ENCODE measurements around the gene SEPTIN12. TPM values are rescaled to one million over a fixed set of nuclear protein-coding genes. Genes with fewer than 3 reads are reported as not detected.

The SEPTIN12 gene
- total and polyA plus RNA-seq, 4 donors = not detected

DNA sequence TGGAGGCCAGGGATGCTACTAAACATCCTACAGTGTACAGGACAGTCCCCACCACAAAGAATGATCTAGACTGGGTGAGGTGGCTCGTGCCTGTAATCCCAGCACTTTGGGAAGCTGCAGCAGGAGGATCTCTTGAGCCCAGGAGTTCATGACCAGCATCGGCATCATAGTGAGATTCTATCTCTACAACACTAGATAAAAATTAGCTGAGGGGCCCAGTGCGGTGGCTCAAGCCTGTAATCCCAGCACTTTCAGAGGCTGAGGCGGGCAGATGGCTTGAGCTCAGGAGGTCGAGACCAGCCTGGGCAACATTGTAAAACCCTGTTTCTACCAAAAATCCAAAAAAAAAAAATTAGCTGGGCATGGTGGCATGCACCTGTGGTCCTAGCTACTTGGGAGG, 15.8 kb downstream of the SEPTIN12 start:
- H3K27ac ChIP-seq (ENCODE audit: low read depth in 1 of 2, low read length in 1 of 2) = no peak overlapping the region
- H3K9me3 ChIP-seq (ENCODE audit: control insufficient read depth in 4 of 4, insufficient read depth in 3 of 4, low read length in 3 of 4) = no peaks in the 10 kb centered on the region
- no peak overlapping the region for H3K9ac ChIP-seq (ENCODE audit: insufficient read depth in 1 of 2, low read length in 2 of 2)
- H3K4me3 ChIP-seq = no peak overlapping the region
- TF ChIP-seq, protein P1, sequence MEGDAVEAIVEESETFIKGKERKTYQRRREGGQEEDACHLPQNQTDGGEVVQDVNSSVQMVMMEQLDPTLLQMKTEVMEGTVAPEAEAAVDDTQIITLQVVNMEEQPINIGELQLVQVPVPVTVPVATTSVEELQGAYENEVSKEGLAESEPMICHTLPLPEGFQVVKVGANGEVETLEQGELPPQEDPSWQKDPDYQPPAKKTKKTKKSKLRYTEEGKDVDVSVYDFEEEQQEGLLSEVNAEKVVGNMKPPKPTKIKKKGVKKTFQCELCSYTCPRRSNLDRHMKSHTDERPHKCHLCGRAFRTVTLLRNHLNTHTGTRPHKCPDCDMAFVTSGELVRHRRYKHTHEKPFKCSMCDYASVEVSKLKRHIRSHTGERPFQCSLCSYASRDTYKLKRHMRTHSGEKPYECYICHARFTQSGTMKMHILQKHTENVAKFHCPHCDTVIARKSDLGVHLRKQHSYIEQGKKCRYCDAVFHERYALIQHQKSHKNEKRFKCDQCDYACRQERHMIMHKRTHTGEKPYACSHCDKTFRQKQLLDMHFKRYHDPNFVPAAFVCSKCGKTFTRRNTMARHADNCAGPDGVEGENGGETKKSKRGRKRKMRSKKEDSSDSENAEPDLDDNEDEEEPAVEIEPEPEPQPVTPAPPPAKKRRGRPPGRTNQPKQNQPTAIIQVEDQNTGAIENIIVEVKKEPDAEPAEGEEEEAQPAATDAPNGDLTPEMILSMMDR (IDR thresholded peaks at IDR 0.05; ENCODE audit: control extremely low read depth, extremely low read depth) = no peak
- WGBS, 2 donors = 82 to 91% methylated on average over 5 of the region's 5 CpGs
- no peaks in the 10 kb centered on the region for H3K27me3 ChIP-seq (ENCODE audit: control insufficient read depth in 3 of 3, insufficient read depth in 3 of 3, low read length in 2 of 3)
- H3K36me3 ChIP-seq (ENCODE audit: control insufficient read depth in 4 of 4, insufficient read depth in 4 of 4, low read length in 4 of 4) = no peaks in the 10 kb centered on the region
- no peak for DNase-seq
- ATAC-seq (ENCODE audit: insufficient read depth, low FRiP score) = no peak
- peaks cover 0 to 8% (median 0%) of the 10 kb centered on the region in 5 donors for H3K4me1 ChIP-seq (ENCODE audit: control insufficient read depth in 5 of 5, insufficient read depth in 5 of 5, low read length in 5 of 5)

DNA sequence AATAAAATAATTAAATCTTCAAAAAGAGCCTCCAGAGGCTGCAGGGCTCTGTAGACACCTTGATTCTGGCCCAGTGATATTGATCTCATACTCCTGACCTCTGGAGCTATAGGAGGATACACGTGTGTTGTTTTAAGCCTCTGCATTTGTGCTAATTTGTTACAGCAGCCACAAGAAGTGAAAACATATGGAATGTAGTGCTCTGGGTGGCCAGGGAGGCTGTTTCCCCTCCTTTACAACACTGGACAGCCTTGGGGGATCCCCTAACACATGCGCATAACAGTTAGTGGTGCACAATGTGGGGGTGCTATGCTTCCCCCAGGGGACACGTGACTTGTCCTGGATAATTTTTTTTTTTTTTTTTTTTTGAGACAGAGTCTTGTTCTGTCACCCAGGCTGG, 16.5 kb downstream of the SEPTIN12 start:
- no peak overlapping the region for H3K9ac ChIP-seq (ENCODE audit: insufficient read depth in 1 of 2, low read length in 2 of 2)
- H3K27ac ChIP-seq (ENCODE audit: low read depth in 1 of 2, low read length in 1 of 2) = no peak overlapping the region
- no peak for ATAC-seq (ENCODE audit: insufficient read depth, low FRiP score)
- H3K4me1 ChIP-seq (ENCODE audit: control insufficient read depth in 5 of 5, insufficient read depth in 5 of 5, low read length in 5 of 5) = peaks cover 0 to 10% (median 0%) of the 10 kb centered on the region in 5 donors
- no peaks in the 10 kb centered on the region for H3K36me3 ChIP-seq (ENCODE audit: control insufficient read depth in 4 of 4, insufficient read depth in 4 of 4, low read length in 4 of 4)
- TF ChIP-seq, protein P1 (IDR thresholded peaks at IDR 0.05; ENCODE audit: control extremely low read depth, extremely low read depth) = no peak
- H3K4me3 ChIP-seq = no peak overlapping the region
- 68 to 69% methylated on average over 3 of the region's 3 CpGs for WGBS, 2 donors
- no peak for DNase-seq
- no peaks in the 10 kb centered on the region for H3K9me3 ChIP-seq (ENCODE audit: control insufficient read depth in 4 of 4, insufficient read depth in 3 of 4, low read length in 3 of 4)
- H3K27me3 ChIP-seq (ENCODE audit: control insufficient read depth in 3 of 3, insufficient read depth in 3 of 3, low read length in 2 of 3) = no peaks in the 10 kb centered on the region

DNA sequence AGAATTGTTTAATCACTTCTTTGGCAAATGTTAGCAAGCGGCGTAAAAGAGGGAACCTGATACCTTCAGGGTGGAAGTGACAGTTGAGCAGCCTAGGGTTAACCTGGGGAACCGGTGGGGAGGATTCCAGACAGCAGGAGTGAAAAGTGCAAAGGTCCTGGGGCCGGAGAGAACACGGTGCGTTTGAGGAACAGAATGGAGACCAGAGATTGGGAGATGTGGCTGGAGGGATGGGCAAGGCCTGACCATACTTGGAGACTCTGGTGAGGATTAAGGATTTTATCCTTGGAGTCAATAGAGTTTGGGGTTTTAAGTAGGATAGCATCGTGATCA, 18.9 kb downstream of the SEPTIN12 start:
- Histone ChIP-seq H3K27ac (ENCODE audit: low read depth in 1 of 2, low read length in 1 of 2) (no peak overlapping the region), H3K27me3 (ENCODE audit: control insufficient read depth in 3 of 3, insufficient read depth in 3 of 3, low read length in 2 of 3) (no peaks in the 10 kb centered on the region), H3K4me3 (no peak overlapping the region), H3K36me3 (ENCODE audit: control insufficient read depth in 4 of 4, insufficient read depth in 4 of 4, low read length in 4 of 4) (peaks cover 0 to 5% (median 2%) of the 10 kb centered on the region in 4 donors), H3K9me3 (ENCODE audit: control insufficient read depth in 4 of 4, insufficient read depth in 3 of 4, low read length in 3 of 4) (no peaks in the 10 kb centered on the region), H3K4me1 (ENCODE audit: control insufficient read depth in 5 of 5, insufficient read depth in 5 of 5, low read length in 5 of 5) (peaks cover 0 to 20% (median 4%) of the 10 kb centered on the region in 5 donors), H3K9ac (ENCODE audit: insufficient read depth in 1 of 2, low read length in 2 of 2) (no peak overlapping the region)
- DNase-seq (no peak), ATAC-seq (ENCODE audit: insufficient read depth, low FRiP score) (no peak)
- WGBS, 2 donors = 50 to 65% methylated on average over 7 of the region's 7 CpGs
- TF ChIP-seq, protein P1 (IDR thresholded peaks at IDR 0.05; ENCODE audit: control extremely low read depth, extremely low read depth) = no peak

Measured in lung (tissue), 12 donors.